Measurements from ENCODE around the gene OR52R1. TPM values are rescaled to one million over a fixed set of nuclear protein-coding genes. Genes with fewer than 3 reads are reported as not detected.

Gene OR52R1
- total RNA-seq, 8 experiments from 2014 or later: 0.23 to 1.5 (median 0.73) TPM; not detected in 4

DNA sequence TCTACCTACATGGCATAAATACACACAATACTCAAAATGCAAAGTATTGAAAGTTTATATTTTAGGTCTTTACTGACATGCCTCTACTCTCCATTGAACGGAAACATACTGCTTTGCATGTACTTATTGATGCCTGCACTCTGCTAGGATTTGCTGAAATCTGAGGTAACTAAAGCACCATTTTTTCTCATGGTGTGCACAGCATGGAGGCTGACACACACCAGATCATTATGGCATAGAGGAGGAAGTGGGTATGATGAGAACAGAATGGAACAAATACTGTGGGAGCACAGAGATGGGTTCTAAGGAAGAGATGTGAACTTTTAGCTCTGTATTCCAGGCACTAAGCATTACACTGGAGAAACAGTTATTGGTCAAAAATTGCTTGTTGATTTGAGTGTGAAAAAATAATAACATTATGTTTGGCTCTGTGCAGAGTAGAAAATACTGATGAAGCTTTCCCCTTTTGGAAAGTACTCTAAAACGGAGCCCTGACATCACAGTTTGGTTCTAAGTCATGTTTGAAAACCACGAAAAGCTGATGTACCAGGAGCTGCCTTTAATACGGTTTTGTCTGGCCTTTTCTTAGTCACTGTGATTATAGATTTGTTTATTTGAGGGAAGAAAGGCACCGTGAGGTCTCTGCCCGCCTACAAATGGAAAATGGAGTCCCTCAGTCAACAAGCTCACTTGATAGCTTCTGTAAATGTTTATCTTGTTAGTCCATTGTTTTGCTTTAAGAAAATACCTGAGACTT lies 5.6 kb downstream of the OR52R1 start:
- 12 to 86% (median 61%) methylated on average over 1 to 6 of the region's 6 CpGs for WGBS, 10 experiments
- Histone ChIP-seq H3K4me3 (no peak overlapping the region), H3K4me1 (replicated peaks in 1 of 2) (no peaks in the 10 kb centered on the region), H3K27ac (no peak overlapping the region)
- no peak for ATAC-seq (replicated peaks in 6 of 8)
- in situ Hi-C loops (cut with MboI; ENCODE audit: low pct_unique_long_range_greater_than_20kb in 2 of 9, low sequenced_read_pairs in 9 of 9, unreplicated experiment in 9 of 9): no loop called here

DNA sequence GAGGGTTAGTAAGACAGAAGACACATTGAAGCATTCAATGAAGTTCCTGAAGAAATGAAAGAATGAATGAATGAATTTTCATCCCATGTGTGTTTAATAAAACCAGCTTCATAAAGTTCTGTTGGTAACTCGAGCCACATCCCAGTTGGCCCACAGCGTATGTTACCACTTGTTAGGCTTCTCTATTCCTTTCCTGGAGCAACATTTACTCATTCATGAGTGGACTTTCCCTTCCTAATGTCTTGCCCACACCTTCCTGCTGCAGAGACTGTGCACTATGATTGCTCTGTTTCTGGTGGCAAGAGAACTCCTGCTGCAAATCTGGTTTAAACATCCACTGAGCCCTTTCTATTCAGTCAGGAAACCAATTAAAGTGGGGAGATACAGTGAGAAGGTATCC lies 7.0 kb downstream of the OR52R1 start:
- WGBS, 10 experiments: 0 to 82% (median 40%) methylated on average over 1 to 2 of the region's 2 CpGs; no CpG with 5 or more reads in 2 of the 10 experiments
- ATAC-seq (replicated peaks in 6 of 8): peak in 2 of 8 experiments; percentile 80 to 89
- Histone ChIP-seq H3K27ac (no peak overlapping the region), H3K4me3 (no peak overlapping the region), H3K4me1 (replicated peaks in 1 of 2) (no peaks in the 10 kb centered on the region)
- in situ Hi-C loops (cut with MboI; ENCODE audit: low pct_unique_long_range_greater_than_20kb in 2 of 9, low sequenced_read_pairs in 9 of 9, unreplicated experiment in 9 of 9): no loop called here

DNA sequence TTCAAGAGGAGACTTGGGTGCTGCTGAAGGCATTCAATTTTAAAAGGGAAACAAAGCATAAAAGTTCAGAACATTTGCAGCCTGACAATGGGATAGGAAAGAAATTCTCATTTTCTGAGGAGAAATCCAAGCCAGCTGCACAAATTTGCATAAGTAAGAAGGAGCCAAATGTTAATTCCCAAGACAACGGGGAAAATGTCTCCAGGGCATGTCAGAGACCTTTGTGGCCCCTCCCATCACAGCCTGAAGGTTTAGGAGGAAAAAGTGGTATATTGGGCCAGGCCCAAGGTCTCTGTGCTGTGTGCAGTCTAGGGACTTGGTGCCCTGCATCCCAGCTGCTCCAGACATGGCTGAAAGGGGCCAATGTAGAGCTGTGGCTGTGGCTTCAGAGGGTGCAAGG lies 21.7 kb downstream of the OR52R1 start:
- ATAC-seq (replicated peaks in 6 of 8): peak in 3 of 8 experiments; percentile 66 to 93 (median 69)
- WGBS, 10 experiments: 0 to 33% (median 15%) methylated on average over 1 of the region's 1 CpG; no CpG with 5 or more reads in 4 of the 10 experiments
- no peak overlapping the region for H3K4me3 ChIP-seq
- in situ Hi-C loops (cut with MboI; ENCODE audit: low pct_unique_long_range_greater_than_20kb in 2 of 9, low sequenced_read_pairs in 9 of 9, unreplicated experiment in 9 of 9): no loop called here
- H3K27ac ChIP-seq: no peak overlapping the region
- no peaks in the 10 kb centered on the region for H3K4me1 ChIP-seq (replicated peaks in 1 of 2)

DNA sequence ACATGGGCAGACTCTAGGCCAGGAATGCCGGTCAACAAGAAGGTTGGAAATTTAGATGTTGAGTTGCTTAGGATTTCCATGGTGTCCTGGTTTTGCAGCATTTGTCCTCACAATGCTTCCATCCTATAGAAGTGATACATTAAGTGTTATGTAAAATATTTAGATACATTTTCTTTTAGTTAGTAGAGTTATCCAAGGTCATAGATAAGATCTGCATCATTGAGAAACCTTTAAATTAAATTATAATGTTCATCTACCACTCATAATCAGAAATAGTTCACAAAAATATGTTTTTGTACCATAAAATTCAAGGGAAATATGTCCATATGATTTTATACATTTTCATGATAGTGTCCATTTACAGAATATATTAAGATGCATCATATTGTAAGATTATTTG lies 34.3 kb downstream of the OR52R1 start, which contains the start of gene OR51F1:
Gene OR51F1, minus strand, starts transcription at position 101 of the 400 bp plus-strand sequence. Its CDS starts 0 bp downstream, at position 101.
- no peak within 1 kb of the TSS for H3K27ac ChIP-seq
- in situ Hi-C loops (cut with MboI; ENCODE audit: low pct_unique_long_range_greater_than_20kb in 2 of 9, low sequenced_read_pairs in 9 of 9, unreplicated experiment in 9 of 9): no loop called here
- no peak for ATAC-seq (replicated peaks in 6 of 8)
- 20 to 100% (median 100%) methylated on average over 1 of the region's 1 CpG; no CpG with 5 or more reads in 3 of the 10 experiments for WGBS, 10 experiments
- H3K4me3 ChIP-seq: no peak within 1 kb of the TSS
- no peaks in the 10 kb centered on the region for H3K4me1 ChIP-seq (replicated peaks in 1 of 2)

DNA sequence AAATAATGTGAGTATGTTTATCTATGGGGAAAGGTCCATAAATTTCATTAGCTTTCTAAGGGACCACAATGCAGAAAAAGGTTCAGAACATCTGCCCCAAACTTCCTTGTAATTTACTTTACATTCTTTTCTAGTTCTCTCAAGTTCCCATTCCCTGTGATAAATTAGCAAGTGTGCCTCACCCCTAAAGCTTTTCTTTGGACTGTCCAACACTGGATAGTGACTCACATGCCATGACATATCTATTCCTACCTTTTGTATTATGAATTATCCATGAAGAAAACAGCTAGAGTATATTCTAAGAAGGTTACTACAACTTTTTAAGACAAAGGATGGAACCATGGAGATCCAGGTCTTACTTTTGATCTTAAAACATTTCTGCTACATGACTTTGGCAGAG lies 36.1 kb downstream of the OR52R1 start:
- peak in 2 of 8 experiments; percentile 70 to 82 for ATAC-seq (replicated peaks in 6 of 8)
- no peak overlapping the region for H3K4me3 ChIP-seq
- in situ Hi-C loops (cut with MboI; ENCODE audit: low pct_unique_long_range_greater_than_20kb in 2 of 9, low sequenced_read_pairs in 9 of 9, unreplicated experiment in 9 of 9): no loop called here
- no peak overlapping the region for H3K27ac ChIP-seq
- no peaks in the 10 kb centered on the region for H3K4me1 ChIP-seq (replicated peaks in 1 of 2)

DNA sequence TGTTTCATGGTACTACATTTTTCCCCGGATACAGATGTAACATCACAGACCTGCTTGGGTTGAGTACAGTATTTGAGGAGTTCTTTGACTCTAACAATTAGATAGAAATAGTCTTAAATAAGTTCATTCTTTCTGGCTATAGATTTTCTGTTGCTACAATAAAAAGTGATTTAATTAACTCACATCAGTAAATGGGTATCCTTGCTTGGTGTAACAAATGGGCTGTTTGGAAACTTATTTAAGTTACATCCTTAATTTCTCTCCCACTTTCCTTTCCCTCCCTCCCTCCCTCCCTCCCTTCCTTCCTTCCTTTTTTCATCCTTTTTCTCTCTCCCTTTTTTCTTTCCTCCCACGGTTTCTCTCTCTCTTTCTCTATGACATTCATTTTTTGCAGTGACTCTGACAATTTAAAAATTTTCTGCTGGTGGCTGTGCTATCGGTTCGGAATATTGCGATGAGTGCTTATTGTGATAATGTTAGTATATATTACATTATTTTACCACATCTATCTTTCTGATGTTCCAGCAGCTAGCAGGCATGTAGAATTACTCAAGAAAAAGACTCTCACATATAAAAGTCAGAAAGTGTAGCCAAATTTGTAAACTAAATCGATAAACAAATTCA lies 37.6 kb downstream of the OR52R1 start:
- Histone ChIP-seq H3K4me3 (no peak overlapping the region), H3K27ac (no peak overlapping the region), H3K4me1 (replicated peaks in 1 of 2) (no peaks in the 10 kb centered on the region)
- no peak for ATAC-seq (replicated peaks in 6 of 8)
- in situ Hi-C loops (cut with MboI; ENCODE audit: low pct_unique_long_range_greater_than_20kb in 2 of 9, low sequenced_read_pairs in 9 of 9, unreplicated experiment in 9 of 9): no loop called here
- WGBS, 10 experiments: 48 to 93% (median 72%) methylated on average over 1 to 6 of the region's 6 CpGs

DNA sequence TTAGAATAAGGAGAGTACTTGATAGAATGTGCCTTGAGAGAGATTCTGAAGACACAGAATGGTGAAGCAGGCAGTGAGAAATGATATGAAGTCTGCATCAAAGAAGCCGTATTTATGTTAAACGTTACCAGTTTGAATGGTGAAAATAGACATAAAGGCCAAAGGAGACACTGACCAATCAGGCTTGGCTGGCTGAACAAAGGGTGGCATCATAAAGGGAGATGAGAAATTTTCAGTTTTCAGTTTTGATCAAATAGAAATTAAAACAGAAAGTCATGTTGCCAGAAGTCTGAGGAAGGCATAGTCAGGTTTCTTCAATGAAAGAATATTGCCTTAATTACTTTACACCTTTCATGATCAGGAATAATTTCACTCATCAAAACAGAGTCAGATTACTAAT lies 41.1 kb downstream of the OR52R1 start:
- WGBS, 10 experiments: 13 to 100% (median 75%) methylated on average over 1 to 2 of the region's 2 CpGs; no CpG with 5 or more reads in 1 of the 10 experiments
- in situ Hi-C loops (cut with MboI; ENCODE audit: low pct_unique_long_range_greater_than_20kb in 2 of 9, low sequenced_read_pairs in 9 of 9, unreplicated experiment in 9 of 9): no loop called here
- H3K27ac ChIP-seq: no peak overlapping the region
- no peak overlapping the region for H3K4me3 ChIP-seq
- ATAC-seq (replicated peaks in 6 of 8): no peak
- H3K4me1 ChIP-seq (replicated peaks in 1 of 2): no peaks in the 10 kb centered on the region

Other genes with a start within 250 kb of the OR52R1 start
- under 1 TPM; 0.05 to 0.52 (median 0.14) TPM for gene OR52I2, start 222.6 kb downstream of the OR52R1 start, total RNA-seq
- under 1 TPM; 0.16 to 0.94 (median 0.40) TPM for gene OR52I1, start 210.3 kb downstream of the OR52R1 start, total RNA-seq
- gene TRIM68, start 196.1 kb downstream of the OR52R1 start, total RNA-seq: 10 to 100 TPM in 4 of 8 experiments, 1 to 10 TPM in 4; 7.9 to 16.6 (median 10.1) TPM
- under 1 TPM in 5 of 8 experiments, not detected in 3; 0.05 to 0.52 (median 0.13) TPM for gene OR51D1, start 166.9 kb downstream of the OR52R1 start, total RNA-seq
- gene OR51E1, start 160.4 kb downstream of the OR52R1 start, total RNA-seq: under 1 TPM in 4 of 8 experiments, not detected in 4; 0.05 to 0.19 (median 0.13) TPM
- 10 to 100 TPM in 1 of 8 experiments, 1 to 10 TPM in 2, under 1 TPM in 2, not detected in 3; 0.36 to 25.3 (median 1.3) TPM for gene OR51E2, start 106.5 kb downstream of the OR52R1 start, total RNA-seq
- gene MMP26, start 99.6 kb downstream of the OR52R1 start, total RNA-seq: under 1 TPM in 1 of 8 experiments, not detected in 7; 0.38 TPM
- 1 to 10 TPM in 2 of 8 experiments, under 1 TPM in 1, not detected in 5; 0.61 to 1.7 (median 1.1) TPM for gene OR51F1, start 34.4 kb downstream of the OR52R1 start, total RNA-seq
- gene OR51F2, start 16.9 kb upstream of the OR52R1 start, total RNA-seq: 1 to 10 TPM in 3 of 8 experiments, under 1 TPM in 2, not detected in 3; 0.21 to 2.2 (median 1.2) TPM
- under 1 TPM in 5 of 8 experiments, not detected in 3; 0.17 to 0.99 (median 0.31) TPM for gene OR51S1, start 44.8 kb upstream of the OR52R1 start, total RNA-seq
- gene OR51T1, start 77.5 kb upstream of the OR52R1 start, total RNA-seq: 1 to 10 TPM in 2 of 8 experiments, under 1 TPM in 1, not detected in 5; 0.31 to 1.3 (median 1.0) TPM
- under 1 TPM in 4 of 8 experiments, not detected in 4; 0.25 to 0.67 (median 0.55) TPM for gene OR51A7, start 99.4 kb upstream of the OR52R1 start, total RNA-seq
- 1 to 10 TPM in 1 of 8 experiments, under 1 TPM in 4, not detected in 3; 0.29 to 1.9 (median 0.51) TPM for gene OR51G2, start 115.0 kb upstream of the OR52R1 start, total RNA-seq
- 1 to 10 TPM in 2 of 8 experiments, under 1 TPM in 2, not detected in 4; 0.21 to 1.9 (median 0.89) TPM for gene OR51G1, start 120.0 kb upstream of the OR52R1 start, total RNA-seq
- 1 to 10 TPM in 1 of 8 experiments, under 1 TPM in 3, not detected in 4; 0.28 to 1.5 (median 0.72) TPM for gene OR51A4, start 143.2 kb upstream of the OR52R1 start, total RNA-seq
- gene OR51A2, start 151.3 kb upstream of the OR52R1 start, total RNA-seq: under 1 TPM in 3 of 8 experiments, not detected in 5; 0.33 to 0.37 (median 0.36) TPM
- 1 to 10 TPM in 1 of 8 experiments, under 1 TPM in 5, not detected in 2; 0.08 to 1.2 (median 0.22) TPM for gene OR51L1, start 190.5 kb upstream of the OR52R1 start, total RNA-seq
- gene OR52J3, start 242.1 kb upstream of the OR52R1 start, total RNA-seq: 1 to 10 TPM in 1 of 8 experiments, not detected in 7; 3.1 TPM

All from motor neuron (in vitro differentiated cells).